GM18511 (cell line): ENCODE results near the gene LRMDA.

Experiments
- ATAC-seq: cut with Tn5 transposase; IDR thresholded peaks from one replicate; pipeline ENCODE4 v1.9.1; 2021; ENCODE audit warnings: mild to moderate bottlenecking, moderate library complexity; ENCODE audit not compliant: unreplicated experiment

LRMDA gene

DNA sequence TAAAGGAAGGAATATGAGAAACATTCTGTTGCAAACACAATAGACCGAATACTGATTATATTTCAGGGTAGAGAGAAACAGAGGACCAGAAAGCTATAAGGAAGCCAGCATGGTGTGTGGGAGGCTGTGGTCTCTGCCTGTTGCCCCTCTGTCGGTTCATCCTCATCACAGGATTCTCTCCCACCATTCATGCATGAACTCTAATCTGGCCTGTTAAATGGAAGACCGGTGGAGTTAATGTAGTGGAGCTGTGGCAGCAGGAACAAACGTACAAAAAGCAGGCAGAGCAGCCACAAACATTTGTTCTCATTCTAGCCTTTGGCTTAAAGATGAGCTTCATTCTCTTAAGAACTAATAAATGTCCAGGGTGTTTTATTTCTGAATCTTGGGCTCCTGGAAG, 902.4 kb downstream of the LRMDA start:
- ATAC-seq: no peak

DNA sequence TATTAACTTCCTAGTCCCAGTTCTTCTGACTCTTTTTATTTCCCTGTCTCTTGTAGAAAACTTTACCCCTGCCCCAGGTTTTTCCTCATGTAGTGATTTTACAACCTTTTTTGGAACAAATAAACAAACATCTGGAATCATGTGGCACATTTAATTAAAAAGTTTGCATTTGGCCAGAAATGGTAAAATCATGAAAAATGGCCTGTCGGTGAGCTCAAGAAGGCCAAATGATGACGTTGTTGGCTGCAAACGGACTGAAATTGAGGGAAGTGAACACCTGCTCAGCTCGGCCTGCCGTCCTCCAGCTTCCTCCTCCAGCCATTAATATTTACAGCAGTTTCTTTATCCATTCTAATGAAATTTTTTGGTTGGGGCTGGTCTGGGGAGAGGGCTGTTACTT, 902.8 kb downstream of the LRMDA start:
- ATAC-seq: no peak

DNA sequence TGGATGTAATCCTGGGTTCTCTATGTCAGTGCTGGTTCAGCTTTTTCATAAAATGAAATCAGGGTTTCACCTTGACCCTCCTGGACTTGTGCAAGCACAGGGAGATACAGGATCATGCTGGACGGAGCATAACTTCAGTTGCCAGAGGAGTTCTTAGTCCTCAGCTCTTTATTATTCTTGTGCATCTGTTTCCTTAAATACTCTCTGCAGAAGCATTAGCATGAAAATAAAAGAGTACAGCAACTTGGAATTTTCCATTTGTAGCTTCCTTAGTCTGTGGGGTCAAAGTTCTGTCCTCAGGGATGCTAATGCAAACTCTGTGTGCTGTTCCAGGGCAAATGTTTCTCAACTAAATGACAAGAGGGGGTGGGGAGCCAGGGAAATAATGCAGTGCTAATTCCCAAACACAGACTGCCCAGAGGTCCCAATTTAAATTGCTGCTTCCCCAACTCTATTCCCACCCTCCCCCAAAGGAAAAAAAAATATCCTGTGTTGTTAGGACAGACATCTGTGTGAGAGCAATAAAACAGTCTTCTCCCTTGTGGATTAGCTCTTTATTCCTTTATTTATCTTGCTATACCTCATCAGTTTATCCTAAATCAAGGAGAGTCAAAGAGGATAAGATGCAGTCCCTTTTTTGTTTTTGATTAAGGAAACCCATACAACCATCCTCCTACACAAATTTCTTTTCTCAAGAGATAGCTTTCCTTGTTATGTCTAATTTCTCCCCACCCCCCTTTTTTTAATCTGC, 905.0 kb downstream of the LRMDA start:
- no peak for ATAC-seq

DNA sequence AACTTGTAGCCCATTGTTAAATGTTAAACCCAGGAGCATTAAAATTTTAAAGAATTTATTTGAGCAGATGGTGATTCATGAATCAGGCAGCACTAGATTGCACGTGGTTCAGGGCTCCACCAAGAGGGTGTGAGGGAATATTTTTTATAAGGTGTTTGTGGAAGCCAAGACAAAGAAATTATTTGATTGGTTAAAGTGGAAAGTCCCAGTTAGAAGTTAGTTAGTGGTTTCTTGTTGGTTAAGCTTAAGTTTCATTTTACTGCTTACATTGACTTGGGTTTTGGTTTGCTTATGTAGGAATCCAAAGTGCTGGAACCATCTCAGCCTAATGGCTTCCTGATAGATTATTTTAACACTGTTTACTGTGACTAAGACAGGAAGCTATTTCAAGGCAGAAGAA, 906.2 kb downstream of the LRMDA start:
- no peak for ATAC-seq

DNA sequence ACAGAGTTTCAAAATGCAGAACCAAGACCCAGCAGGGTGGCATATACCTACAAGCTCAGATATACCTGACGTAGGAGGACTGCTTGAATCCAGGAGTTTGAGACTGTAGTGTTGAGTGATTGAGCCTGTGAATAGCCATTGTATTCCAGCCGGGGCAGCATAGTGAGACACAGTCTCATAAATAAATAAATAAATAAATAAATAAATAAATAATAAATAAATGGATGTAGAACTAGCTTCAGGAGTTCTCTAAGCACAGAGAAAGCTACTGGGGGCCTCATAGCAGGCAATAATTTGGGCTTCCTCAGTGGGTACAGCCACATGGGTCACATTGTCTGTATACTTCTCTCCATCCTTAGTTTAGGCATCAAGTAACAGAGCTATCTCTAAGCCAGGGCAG, 906.8 kb downstream of the LRMDA start:
- ATAC-seq: no peak

DNA sequence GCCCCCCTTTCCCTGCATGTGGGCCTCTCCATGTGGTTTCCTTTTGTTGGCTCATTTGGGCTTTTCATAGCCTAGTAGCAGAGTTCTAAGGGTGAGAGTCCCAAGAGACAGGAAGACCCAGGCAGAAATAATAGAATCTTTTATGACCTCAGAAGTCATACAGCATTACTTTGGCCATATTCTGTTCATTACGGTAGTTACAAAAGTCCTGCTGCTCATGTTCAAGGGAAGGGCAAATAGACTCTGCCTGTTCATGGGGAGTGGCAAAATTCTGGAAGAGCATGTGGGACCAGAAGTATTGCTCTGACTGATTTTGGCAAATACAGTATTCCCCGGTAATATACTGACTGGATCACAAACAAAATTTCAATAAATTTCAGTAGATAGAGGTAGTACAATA, 910.3 kb downstream of the LRMDA start:
- ATAC-seq: no peak

DNA sequence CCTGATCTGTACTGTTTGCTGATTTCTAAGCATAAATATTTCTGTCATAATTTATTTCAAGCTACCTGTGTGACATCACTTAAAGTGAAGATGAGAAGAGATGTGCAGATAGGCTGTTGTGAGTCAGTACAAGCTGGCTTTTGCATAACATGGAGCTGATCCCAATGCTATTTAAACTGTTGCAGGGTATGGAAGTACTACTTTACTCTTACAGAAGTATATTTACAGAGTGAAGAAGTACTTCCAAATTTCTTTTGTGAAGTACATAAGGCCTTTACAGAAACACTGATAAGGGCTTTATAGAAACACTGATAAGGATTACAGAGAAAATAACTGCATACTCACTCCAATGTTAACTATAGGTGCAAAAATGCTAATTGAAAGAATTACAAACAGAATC, 911.6 kb downstream of the LRMDA start:
- ATAC-seq: no peak

DNA sequence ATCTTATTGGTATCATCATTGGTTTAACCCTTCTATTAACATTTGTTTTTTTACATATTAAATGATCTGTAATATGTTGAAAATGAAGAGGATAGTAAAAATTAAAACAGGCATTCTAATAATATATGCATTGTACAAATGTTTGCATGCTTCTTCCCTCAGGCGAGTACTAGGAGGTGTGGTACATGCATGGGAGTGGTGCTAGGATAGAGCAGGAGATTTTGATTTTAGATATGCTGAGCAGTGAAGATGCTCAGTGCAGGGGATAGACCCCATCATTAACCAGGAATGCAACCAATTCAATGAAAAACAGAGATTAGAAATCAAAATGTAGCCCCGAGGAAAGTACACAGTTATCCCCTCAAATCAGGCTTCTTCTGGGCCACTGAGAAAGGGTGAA, 916.4 kb downstream of the LRMDA start:
- no peak for ATAC-seq

DNA sequence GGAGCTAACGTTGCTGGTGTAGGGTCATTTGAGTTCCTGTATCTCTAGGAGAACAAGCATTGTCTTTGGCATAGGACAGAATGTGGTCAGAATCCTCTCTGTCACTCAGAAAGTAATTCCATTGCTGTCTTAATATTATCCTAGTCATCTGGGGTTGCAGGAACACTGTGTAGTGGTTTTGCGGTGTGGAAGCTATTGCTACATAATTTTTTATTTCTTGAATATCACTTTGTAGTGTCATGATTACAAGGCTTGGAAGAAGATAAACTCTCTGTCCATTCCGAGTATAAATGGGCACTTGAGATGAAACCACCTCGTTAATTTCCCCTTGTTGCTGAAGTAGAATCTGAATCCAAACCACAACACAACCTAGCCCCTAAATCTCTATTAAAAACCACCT, 919.2 kb downstream of the LRMDA start:
- no peak for ATAC-seq

DNA sequence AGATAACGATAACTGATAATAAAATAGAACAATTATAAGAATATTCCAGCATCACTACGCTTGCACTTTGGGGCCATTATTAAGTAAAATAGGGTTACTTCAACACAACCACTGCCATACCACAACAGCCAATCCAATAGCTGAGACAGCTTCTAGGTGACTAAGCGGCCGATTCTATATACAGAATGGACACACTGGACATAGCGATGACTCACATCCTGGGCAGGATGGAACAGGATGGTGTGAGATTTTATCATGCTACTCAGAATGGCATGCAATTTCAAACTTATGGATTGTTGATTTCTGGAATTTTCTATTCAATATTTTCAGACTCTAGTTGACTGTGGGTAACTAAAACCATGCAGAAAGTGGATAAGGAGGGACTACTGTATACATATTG, 920.9 kb downstream of the LRMDA start:
- no peak for ATAC-seq

DNA sequence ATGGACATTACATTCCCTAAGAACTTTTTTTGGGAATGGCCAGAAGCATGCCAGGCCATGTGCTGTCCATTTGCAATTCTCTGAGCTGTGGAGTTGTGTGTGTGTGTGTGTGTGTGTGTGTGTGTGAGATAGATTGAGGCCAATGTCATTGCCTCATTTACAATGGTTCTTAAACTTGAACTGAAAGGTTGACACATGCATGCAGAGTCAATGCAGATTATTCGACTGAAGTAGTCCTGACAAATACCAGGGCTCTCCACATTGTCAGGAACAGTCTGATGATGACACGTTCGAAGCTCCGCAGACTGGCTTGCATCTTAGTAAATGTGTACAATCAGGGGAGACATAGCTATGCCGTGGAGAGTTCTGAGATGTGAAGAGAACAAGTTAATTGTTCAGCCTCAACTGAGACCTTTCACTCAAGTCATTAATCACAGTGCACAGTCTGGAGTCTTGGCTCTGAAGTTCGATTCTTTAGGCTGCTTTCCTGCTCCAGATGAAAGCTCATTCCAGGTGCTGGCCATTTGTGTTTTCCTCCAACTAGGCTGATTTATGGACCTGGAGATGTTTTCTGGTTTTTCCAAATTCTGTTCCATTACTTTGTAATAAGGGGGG, 921.9 kb downstream of the LRMDA start:
- ATAC-seq: no peak

DNA sequence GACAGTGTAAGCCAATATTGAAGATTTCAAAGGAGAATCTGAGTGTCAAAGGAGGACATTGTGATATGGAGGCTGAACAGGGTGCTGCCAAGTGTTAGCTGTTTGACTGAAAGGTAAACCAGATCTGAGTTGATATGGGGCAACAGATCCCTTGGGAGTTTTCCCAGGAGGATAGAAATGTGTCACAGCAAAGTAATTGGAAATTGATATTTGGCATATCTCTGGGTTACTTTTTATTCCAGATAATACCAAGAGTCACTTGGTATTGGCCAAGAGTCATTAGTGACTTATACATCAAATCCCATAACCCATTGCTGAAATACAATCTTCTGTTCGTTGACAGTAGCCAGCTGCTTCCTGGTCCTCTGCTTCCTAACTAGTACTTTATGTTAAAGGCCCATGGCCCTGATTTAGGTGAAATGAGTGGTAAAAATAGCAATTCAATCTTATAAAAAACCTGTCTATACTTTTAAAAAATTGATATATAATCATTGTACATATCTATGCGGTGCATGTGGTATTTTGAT, 922.9 kb downstream of the LRMDA start:
- no peak for ATAC-seq

DNA sequence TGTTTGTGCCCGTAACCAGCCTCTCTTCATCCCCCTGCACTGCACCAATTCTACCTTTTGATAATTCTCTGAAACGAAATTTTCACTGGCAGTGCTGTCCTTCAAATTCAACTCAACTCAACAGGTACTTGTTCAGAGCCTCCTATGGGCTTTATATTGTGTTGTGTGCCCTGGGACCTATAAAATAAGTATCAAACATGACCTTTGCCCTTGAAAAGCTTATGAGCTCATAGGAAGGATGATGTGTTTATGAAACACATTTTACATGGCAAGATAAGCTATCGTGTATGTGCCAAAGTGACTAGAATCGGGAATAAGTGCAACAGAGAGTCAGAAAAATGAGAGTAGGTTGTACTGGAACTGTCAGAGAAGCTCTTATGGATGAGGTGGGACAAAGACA, 923.5 kb downstream of the LRMDA start:
- no peak for ATAC-seq

DNA sequence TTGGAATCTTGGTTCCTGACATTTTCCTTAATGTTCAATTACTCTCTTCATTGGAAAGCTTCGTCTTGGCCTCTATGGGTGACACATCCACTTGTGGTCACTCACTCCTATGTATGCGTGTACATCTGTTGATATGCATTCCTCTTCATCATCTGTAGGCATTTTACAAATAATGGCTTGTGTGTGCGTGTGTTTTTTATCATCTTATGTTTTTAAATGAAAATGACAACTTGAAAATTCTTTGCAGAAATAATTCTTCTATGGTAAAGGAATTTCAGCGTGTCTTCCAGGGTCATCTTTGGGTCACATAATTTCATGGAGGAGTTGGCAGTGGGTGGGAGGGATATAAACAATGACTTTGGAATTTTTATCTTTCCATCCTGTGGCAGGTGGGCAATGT, 925.1 kb downstream of the LRMDA start:
- no peak for ATAC-seq

DNA sequence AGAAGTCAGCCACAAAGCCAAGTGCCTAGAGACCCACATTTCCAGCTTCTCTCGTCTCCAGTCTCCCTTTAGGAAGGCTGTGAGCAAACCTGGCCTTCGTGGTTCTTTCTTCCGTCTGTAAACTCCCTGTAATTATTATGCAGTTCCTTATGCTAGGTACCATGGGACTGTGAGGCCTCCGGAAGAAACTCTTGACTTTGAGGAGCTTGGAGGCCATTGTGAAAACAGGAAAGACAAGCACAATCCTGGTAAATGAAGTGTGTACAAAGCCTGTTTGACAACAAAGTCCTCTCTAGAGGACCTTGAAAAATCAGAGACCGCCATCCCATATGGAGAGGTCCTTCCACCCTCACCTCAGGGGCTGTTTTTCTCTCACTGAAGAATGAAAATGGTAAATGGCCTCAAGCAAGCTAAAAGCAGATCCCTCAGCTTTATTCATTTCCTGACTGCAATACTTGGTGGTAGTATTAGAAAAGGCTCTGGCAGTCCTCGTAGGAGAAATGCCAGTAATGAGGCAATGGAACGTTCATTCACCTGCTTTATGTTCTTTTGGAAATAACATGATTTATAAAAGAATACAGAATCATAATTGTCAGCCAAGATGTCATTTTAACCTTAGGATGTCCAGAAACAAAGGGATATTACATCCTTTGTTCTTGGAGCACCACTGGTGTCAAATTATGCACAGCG, 926.4 kb downstream of the LRMDA start:
- ATAC-seq: no peak

DNA sequence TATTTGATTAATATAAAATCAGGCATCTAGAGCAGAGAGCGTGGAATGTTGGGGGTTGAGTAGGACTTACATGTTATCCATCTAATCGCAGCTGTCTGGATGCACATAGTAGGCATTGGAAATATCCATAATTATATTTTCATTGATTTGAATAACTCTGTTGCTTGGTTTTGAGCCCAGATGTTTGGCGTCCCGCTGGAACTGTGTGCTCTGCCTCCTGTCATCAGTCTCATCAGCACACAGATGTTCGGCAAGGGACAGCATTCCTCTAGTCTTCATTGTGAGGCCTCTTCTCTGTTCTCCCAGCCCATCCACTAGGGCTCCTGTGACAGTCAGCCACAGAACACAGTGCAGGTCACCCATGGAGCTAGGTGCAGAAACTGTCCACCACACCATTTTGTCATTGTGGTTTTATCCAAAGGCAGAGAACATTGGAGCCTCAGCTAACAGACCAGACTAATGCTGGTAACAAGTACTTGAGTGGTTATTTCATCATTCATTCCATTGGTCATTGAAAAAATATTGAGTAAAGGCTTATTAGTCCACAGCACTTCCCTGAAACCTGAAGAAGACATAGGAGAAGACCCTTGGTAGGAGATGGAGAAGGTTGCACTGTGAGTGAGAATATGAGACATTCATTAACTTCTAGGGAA, 927.4 kb downstream of the LRMDA start:
- no peak for ATAC-seq

DNA sequence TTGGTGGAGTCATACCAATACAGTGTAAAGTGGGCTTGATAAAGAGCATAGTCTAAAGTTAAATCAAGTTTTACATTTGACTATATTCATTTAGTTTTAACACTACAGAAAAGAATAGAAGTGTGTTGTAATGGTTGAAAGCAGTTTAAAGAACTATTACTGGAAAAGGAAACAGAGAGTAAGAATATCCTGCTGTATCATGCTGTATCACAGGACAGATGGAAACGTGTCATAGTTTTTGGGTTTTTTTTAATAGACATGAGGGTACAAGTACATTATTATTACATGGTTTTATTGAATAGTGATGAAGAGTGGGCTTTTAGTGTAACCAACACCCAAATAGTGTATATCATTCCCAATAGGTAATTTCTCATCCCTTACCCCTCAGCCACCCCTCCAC, 944.3 kb downstream of the LRMDA start:
- ATAC-seq: no peak

DNA sequence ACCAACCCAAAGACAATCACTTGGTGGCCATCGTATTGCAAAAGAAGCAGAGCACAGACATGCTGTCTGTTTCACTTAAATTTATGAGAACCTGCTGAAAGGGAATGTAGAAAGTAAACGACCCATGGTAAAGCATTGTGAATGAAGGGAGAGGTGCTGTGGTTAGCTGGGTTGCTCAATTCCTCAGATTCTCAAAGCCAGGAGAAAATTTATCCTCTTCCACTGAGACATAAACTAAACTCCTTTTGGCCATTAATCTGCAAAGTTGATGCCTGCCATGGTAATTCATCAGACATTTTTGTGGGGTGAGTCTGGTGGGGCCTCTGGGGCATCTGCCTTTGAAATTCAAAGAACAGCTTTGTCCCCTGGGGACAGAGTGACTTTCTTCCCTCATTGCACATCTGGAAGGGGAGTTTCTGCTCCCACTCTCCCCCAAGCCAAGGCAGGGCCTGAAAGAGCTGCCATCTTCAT, 951.0 kb downstream of the LRMDA start:
- no peak for ATAC-seq

DNA sequence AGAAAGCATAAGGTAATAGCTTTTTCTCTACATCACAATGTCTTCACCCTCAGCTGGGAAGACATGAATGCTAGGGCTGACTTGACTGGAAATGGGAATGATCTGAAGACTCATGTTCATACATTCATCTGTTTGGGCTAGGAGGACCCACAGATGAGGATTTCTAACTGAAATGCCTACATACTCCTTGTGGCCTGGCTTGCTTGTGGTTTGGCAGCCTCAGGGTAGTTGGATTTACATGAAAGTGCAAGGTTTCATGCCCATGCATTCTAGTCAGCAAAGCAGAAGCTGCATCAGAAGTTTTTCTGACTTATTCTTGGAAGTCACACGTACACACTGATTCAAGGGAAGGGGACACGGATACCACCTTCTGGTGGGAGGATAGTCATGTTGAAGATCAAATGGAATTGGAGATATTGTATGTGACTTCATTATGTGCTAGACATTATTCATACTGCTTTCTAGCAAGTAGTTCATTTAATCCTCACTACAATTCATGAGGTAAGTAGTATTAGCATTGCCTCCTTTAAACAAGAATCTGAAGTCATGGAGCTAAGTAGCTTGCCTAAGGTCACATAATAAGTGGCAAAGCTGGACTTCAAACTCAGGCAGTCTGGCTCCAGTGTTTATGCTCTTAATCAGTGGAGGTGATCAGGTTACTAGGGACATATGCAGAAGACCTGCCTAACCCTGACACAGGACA, 957.0 kb downstream of the LRMDA start:
- no peak for ATAC-seq

DNA sequence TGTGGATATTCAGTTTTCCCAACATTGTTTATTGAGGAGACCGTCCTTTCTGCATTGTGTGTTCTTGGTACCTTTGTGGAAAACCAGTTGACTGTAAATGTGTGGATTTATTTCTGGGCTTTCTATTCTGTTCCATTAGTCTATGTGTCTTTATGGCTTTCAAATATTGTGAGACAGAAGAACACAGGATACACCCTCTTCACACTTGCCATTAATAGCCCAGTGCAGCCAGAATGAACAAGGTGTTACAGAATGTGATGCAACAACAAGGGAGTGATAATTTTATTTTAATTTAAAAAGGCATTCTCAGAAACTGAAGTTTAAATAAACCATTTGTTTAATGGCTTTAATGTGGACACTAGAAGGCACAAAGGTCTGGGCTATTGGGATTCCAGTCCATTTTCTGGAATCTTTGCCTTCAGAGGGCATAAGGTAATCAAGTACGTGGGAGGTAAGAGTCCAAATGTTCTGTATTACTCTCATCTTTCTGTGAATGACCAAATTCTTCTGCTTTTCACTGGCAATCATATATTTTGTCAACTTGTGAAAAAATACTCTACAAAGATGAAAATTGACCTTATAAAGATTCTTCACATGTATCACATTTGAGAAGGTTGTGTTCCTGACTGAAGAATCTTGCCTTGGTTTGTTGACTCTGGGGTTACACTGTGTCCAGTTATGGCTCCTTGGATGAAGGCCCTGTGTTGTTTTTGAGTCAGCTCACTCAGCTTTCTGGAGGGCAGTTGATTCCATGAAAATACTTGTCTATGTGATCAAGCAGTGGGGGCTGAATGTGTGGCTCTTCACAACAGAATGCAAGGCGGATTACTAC, 962.7 kb downstream of the LRMDA start:
- ATAC-seq: no peak
